SW 1271 (cell line): ENCODE results near the gene DAPP1.

Experiments
- DNase-seq, 2 experiments: peaks; one replicate each; lab custom pipeline; 2025; lab: John Stamatoyannopoulos, UW

The DAPP1 gene

GRCh38 chr4:99917575-99917974, 100.9 kb downstream of the DAPP1 start:
- no peak for DNase-seq

DNA sequence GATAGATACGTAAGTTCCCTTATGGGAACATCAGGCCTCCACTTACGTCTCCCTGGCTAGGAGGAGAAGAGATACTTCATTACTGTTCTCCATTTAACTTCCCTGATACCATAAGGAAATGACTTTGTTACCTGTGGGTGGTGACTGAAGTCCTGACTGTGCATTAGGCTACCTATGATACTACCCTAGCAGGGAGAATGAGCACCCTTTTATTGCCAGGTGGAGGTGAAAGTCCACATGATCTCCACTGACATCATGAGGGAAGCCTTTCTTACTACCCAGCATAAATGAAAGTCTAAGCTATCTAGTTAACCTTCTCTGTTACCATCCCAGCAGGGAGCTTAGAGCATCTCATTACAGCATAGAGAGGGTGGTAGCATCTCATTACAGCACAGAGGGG, 102.0 kb downstream of the DAPP1 start:
- DNase-seq, result no peak
